Stimulated activated CD8-positive, alpha-beta memory T cell treated with anti-CD3 and anti-CD28 coated beads, Interleukin-15, amount 100 ng/mL, for 24 hours (primary cell): Measurements from ENCODE around the gene BOLL.
A peak's percentile ranks its signal among the peaks of the same experiment; 100 is the strongest.
"Not testable (repeated sequence)": the region's sequence is repeated elsewhere in the genome, so short reads cannot be mapped to it uniquely, and the experiment has no call there.

Source experiments
- DNase-seq: peaks from one replicate; pipeline ENCODE4 v3.0.0-alpha.2; 2020; ENCODE audit warnings: low read depth

The BOLL gene, protein sequence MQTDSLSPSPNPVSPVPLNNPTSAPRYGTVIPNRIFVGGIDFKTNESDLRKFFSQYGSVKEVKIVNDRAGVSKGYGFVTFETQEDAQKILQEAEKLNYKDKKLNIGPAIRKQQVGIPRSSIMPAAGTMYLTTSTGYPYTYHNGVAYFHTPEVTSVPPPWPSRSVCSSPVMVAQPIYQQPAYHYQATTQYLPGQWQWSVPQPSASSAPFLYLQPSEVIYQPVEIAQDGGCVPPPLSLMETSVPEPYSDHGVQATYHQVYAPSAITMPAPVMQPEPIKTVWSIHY

DNA sequence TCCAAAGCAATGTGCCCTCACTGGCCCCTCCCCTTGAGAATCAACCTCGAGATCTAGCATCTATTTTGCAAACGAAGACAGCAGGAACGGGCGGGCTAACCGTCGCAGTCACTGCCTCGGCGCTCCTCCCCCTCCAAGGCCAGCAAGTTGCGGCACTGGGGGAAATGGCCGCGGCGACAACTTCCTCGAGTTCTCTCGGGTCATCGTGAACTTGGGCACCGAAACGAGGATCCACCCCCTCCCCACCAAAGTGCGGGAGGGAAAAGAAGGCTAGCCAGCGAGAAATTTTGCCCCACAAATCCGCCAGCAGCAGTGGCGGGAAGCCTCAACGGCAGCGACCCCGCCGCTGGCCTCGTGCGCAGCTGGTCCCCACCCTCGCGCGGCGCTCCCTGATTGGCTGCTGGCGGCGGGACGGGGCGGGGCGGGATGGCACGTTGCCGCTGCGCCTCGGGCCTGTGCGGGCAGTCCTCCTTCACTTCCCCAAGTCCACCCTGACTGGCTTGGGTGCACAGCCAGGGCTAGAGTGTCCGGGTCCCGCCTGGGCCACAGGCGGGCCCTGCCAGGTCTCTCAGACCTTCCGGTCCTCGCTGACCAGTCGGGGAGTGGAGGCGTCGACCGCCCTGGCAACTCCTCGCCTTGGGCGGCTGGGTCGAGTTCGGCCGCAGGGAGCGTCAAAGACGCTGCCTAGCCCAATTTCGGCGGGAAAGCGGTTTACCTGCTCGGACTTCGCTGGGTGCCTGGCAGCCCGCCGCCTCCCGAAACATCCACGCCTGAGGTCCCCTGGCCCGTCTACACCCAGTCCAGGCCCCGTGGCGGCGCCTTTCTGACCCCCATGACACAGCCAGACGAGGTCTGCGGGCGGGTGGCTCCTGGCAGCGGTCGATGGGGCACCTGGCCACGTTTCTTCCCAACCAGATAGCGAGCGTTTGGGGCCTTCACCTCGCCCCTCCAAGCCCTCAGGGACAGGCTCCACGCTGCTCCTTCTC, at the start of gene BOLL:
Gene BOLL, minus strand, starts transcription at position 364 of the 986 bp plus-strand sequence. CDS start 3,469 bp downstream, outside the sequence.
- no peak for DNase-seq

DNA sequence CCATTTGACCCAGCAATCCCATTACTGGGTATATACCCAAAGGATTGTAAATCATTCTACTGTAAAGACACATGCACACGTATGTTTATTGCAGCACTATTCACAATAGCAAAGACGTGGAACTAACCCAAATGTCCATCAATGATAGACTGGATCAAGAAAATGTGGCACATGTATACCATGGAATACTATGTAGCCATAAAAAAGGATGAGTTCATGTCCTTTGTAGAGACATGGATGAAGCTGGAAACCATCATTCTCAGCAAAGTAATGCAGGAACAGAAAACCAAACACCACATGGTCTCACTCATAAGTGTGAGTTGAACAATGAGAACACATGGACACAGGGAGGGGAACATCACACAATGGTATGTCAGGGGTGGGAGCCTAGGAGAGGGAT, 49.7 kb upstream of the BOLL start:
- not testable (repeated sequence) for DNase-seq

DNA sequence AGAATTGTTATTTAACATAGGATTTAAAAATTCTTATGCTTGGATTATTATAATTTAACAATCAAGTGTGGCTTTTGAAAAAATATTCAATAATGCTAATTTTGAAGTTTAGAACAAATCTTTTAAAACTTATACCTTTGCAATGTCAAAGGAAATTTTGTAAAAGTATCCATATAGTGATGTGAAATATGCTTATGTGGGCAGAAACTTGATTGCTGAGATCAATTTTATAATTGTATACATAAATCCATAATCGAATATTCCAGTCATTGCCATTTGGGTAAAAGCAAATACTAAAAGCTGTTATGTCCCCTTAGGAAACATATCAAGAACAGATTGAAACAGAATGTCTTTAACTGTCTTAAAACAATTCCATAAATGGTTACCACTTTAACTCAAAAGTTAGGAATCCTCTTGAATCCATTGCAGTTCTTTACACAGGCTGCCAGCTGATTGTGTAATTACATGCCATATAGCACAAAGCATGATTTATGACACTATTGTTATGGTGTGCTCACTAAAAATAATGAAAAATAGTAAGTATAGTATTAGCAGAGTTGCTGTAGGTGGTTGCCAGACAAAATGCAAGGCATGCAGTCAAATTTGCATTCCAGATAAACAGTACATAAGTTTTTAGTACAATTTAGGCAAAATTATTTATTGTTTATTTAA, 43.5 kb upstream of the BOLL start:
- no peak for DNase-seq

DNA sequence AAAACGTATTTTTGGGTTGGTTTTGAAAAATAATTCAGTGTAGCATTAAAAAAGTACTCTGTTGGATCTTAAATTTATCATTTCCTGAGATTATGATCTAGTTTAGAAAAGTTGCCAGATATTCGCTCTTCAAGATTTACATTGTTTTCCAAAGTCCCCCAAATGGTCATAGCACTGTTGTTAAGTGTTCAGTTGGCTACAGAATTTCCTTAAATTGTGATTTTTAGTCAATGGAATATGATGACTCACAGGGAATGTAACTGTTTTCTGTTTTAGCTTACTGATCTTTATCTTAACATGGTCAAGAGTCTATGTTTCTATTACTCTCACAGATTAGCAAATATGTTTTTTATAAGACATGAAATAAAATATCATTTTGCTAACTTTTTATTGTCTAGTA, 42.5 kb upstream of the BOLL start:
- no peak for DNase-seq

DNA sequence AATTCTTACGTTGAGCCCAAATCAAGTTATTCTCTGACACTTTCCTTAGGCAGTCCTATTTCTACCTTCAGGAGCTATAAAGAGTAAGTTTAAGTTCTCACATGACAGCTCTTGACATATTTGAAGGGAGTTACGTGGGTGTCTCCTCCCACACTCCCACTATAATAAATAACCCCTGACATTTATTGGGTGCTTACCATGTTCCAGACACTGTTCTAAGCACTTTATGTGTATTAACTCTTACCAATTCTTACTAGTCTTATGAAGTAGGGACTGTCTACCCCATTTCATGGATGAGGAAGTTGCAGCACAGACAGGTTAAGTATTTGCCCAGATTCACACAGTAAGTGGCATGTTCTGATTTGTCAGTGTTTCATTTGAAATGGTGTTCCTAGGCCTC, 37.2 kb upstream of the BOLL start:
- DNase-seq: no peak

DNA sequence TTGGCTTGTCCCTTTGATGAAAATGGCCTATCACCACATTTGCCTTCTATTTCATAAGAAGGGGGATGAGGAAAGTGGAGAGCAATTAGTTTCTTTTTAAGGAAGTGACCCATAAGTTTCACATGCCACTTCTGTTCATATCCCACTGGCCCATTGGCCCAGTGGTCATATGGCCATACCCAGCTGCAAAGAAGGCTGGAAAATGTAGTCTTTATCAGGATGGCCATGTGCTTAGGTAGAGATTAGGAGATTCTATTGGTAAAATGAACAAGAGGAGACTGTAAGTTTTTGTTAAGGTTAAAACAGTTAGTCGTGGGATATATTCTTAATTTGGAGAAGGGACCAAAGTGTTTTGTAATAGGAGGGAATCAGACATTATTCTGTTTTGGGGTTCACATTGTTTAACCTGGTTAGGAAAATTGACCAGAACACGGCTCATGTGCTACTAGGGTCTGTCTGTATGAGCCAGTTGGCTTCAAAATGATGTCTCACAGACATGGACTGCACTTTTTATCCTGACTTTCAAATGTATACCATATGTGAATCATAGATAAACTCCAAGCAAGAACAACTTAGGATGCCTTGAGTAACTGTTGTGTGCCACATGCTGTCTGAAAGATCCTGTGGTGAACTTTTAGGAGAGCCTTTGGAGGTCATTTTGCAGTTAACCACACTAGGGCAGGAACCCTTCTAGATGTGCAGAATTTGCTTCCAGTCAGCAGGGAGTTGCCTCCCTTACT, 36.6 kb upstream of the BOLL start:
- DNase-seq: no peak

DNA sequence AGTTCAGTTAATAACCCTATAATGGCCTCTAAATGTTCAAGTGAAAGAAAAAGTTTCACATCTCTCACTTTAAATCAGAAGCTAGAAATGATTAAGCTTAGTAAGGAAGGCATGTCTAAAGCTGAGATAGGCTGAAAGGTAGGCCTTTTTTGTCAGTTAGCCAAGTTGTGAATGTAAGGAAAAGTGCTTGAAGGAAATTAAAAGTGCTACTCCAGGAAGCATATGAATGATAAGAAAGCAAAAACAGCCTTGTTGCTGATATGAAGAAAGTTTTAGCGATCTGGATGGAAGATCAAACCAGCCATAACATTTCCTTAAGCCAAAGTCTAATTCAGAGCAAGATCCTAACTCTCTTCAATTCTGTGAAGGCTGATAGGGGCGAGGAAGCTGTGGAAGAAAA, 29.4 kb upstream of the BOLL start:
- no peak for DNase-seq

DNA sequence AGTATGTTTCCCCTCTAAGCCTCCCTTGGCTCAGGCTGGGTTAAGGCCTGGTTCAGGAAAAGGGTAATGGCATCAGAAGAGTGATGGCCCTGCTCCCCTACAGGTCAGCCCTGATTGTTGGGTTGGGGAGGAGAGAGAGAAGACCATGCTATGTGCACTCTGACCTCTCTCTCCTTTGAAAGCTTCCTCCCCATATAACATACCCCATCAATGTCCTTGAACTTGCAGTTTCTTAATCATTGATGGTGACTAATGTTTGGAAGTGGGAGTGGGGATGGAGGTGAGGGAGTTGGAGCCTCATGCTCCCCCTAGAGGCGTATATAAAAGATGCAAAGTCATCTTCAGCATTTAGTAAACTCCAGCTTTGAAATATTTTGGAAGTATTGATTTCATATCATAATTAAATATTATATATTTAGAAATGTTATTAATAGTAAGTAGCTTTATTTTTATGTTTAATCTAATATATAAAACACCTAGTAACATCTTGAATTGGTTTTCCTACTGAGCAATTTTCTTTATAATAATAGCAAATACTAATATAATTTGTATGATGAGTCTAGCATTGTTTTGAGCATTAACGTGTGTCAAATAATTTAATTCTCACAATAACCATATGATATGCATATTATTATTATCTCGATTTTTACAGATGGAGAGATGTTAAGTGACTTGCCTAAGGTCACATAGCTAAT, 28.1 kb upstream of the BOLL start:
- no peak for DNase-seq

DNA sequence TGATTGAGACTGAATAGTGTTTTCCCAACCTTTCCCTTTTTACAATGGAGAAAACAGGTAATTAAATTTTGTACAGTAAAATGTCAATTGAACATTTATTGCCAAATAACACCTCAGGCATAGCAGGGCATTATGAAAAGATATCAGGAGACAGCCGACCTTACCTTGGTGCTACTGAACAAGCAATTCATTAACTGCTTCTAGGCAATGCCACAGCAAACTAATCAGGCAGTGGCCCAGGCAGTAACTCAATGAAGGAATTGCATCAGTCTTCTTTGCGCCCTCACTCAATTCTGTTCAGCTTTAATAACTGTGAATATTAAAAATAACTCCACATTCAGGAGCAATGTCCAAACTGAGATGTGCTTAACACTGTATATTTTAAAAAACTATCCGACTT, 25.4 kb upstream of the BOLL start:
- DNase-seq: no peak

DNA sequence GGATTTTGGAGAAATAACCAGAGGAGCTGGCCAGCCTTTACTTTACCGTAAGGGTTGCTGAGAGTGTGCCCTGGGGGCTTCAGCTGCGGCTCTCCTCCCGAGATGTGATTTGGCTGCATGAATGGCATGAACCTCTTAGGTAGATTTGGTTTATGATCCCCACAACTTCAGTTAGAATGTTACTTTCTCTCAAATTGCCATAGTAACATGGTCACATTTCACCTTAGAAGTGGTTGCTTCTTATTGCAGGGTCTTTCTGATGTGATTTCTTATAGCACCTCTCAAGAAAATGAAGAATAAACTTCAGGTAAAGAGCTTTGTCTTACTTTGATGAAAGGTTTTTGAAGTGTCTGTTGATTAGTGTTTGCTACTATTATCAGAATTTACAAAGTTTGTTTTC, 24.9 kb upstream of the BOLL start:
- DNase-seq: no peak

DNA sequence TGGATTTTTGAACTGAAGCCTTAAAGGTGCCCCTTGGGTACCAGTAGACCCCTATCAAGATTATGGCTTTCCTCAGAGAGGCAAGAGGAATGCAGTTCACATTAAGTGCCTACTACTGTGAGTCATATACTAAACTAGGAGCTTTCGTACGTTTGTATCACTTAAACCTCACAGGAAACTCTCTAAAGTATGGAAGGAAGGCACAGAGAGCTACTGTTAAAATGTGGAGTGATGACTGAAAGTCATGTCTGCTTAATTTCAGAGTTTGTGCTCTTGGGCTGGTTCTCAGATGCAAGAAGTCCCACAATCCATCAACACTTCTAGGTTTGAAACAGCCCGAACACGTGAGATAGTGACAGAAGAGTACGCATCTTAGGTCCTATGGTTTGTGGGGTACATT, 23.9 kb upstream of the BOLL start:
- no peak for DNase-seq

DNA sequence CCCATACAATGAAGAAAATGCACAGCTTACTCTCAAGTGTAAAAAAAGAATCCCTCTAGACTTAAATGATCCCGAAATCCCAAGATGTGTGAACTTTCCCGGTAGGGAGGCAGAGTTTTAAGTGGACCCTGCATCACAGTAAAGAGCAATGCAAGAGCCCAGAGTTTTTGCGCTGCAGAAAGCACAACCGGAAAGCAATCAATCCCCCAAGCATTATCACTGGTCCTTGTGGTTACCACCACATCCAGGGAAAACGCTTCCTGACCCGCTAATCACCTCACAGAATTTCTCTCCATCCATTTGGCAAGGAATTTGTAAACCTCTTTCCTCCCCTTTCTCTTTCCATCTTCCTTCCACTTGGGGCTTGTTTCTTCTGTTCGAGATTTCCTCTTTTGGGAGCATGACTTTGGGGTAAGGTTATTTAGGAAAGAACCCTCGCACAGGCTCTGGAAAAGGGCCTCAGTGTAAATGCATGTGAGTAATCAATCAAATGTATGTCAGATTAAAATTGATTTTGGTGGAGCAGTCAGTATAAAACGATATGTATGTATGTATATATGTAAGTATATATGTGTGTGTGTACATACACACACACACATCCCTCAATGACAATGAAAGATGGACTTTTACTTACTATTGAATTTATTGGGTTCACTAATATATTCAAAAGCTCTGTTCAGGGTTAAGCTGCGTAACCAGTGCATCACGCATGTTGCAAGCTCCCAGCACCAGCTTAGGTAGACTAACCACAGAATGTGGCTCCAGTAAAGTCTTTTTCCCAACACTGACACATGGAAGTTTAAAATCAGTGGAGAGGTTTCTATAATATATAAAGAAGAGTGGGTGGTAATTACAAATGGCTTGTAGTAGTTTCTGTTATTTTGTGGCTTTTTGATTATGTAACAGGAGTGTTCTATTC, 20.9 kb upstream of the BOLL start:
- DNase-seq: no peak

DNA sequence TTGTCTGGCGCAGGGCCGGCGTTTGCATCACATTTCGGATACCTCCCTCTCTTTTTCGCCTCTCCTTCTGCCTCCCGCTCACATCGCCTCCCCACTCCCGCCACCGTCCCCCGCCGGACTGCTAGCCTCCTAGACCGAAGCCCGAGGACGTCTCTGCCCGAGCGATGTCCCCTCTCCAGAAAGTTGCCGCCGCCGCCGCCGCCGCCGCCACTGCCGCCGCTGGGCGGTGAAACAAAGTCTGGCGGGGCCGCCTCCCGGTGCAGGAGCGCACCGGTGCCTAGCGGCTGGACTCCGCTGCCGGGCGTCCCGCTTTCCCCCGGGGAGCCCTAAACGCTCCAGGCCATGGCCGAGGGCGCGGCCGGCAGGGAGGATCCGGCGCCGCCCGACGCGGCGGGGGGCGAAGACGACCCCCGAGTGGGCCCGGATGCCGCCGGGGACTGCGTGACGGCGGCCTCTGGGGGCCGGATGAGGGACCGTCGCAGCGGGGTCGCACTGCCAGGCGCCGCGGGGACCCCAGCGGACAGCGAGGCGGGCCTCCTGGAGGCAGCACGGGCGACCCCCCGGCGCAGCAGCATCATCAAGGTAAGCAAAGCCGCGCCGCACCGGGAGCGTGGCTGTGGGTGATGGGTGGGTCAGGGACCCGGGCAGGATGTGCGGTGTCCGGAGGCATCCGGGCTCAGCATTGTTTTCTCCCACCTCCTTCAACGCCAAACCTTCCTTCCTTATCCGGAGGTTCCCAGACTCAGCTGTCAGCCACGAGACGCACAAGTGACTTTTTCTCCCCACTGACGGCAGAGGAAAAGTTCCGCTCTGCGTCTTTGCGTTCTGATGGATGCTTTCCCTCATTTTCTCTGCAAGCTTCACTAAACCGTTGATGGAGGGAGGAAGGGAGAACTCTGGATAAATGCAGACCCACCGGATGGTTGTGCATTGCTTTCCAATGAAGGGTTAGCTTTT, 19.9 kb upstream of the BOLL start:
- DNase-seq: no peak

DNA sequence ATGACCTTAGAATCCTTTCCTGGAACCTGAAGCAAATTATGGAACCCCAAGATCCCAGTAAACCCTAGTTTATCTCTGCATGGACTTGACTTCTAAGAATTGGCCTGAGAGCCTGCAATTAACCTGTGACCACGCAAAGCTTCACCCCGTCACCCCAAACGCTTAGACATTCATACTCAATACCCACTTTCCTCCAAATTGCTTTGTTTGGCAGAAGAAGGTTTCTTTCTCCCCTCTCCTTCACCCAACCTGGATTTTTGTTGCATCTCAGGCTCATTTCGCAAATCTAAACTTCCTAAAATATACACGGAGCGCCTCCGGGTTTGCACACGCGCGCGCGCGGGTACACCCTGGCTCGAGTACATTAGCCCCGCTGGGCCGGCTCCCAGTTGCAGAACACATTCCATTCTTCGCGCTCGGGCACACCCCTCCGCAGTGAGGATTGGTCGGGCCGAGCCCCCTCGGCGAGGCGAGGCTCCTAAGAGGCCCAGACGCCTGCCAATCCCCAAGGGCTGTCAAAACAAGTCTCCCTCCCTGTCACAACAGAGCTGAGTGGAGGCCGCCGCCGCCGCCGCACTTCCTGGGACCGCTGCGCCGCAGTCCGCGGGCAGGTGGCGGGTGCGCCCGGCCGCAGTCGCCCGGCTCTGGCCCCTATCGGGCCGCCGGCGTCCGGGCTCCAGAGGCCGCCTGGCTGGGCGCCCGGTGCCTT, 19.1 kb upstream of the BOLL start, which contains the start of gene PLCL1:
Gene PLCL1, plus strand, starts transcription at position 545 of the 709 bp plus-strand sequence.
- DNase-seq: peak; percentile 64

DNA sequence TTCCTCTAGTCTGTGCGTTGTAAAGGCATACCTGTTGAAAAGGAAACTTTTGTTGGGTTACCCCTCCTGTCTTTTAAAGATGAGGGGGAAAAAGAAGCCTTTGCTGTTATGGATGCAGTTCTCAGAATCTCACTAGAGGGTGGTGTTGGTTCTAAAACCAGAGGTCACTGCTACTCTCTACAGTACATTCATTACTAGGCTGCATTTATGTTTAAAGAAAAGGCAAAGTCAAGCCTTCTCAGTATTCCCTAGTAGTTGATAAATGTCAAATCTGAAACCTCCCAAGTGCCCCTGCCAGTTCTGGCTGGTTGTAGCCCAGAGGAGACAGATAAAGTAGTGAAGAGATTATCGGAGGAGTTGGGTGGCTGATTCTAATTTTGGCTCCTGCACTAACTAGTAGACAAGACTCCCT, 17.9 kb upstream of the BOLL start:
- DNase-seq: no peak

DNA sequence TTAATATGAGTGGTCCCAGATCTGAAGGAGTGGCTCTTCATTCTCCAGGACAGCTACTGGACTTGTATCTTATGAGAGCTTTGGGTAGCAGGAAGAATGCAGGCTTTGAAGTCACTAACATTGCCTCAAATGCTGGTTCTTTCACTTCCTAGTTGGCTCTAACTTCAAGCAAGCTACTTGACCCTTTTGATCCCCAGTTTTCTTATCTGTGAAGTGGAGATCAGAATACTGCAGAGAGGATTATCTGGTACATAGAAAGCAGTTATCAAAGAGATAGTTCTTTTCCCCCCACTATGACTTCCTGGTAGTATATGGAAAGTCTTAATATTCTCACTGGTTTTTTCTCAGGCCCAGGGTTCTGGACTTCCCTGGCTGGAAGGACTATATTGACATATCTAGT, 15.9 kb upstream of the BOLL start:
- DNase-seq: no peak

DNA sequence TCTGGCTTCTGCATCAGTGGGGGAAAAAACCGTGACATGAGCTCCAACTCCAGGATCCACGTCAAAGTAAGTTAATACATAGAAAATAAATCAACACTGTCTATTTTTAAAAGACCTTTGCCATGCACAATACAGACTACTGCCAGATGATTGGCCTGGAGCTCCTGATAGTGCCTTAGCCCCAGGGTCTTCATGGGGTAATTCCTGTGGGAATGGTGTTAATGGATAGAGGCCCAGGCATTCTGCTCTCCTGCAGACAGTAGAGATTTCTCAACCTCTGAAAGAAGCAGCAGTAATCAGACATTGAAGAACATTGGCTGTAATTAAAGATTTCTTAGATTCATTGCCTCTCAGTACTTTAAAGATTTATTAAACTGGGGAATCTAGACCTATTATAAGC, 15.0 kb upstream of the BOLL start:
- DNase-seq: no peak

DNA sequence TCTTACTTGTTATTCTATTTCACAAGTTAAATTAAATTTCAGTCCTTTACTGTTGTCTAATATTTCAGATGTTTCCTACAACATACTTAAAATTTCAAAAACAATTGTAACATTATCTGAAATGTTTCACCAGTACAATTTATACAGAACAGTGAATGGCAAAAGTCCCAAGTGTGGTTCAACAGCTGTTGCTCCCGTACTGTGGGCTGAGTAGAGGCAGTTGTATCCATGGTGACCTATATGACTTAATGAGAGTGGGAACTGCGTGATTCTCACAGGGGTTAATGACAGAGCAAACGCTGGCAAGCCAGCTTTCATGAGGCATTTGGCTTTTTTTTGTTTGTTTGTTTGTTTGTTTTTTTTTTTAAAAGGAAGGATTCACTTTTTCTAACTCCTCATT, 13.9 kb upstream of the BOLL start:
- DNase-seq: no peak
